Measurements from ENCODE around the gene ZFP36L2.

The ZFP36L2 gene

DNA sequence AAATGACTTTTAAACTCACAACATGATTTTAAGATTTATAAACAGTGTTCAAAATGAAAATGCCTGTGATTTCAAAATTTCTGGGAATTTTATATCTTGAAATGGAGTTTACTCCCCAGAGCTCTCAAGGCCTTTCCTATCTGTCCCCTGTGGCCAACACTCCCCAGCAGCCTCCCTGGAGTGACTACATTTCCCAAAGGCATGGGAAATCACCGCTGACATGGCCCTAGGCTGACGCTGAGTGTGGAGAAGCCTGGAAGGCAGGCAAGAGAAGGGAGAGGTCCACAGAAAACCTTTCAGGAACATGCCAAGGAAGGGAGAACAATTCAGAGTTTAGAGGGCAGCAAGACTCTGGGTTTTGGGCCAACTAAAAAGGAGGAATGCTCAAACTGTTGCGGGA is 20.2 kb upstream of the ZFP36L2 start:
- Histone ChIP-seq H3K4me3 (ENCODE audit: low read depth, low read length) (no peak overlapping the region), H3K36me3 (ENCODE audit: control insufficient read depth in 2 of 2, insufficient read depth in 1 of 2, low read length in 2 of 2) (no peaks in the 10 kb centered on the region; a peak in 1 of 3 replicates), H3K27ac (ENCODE audit: extremely low read depth, low read depth, low read length) (no peak overlapping the region), H3K4me1 (ENCODE audit: control insufficient read depth, insufficient read depth, low read length) (no peaks in the 10 kb centered on the region), H3K9me3 (ENCODE audit: control insufficient read depth, insufficient read depth, low read depth, low read length) (no peaks in the 10 kb centered on the region)
- TF ChIP-seq ZNF544 (tag by site-specific recombination; IDR thresholded peaks at IDR 0.05), result no peak
- no peak for TF ChIP-seq ZNF473 (tag by site-specific recombination; IDR thresholded peaks at IDR 0.05)
- no peak for TF ChIP-seq CTCF (tag by site-specific recombination; IDR thresholded peaks at IDR 0.05)
- no peak for TF ChIP-seq SP2 (tag by site-specific recombination; IDR thresholded peaks at IDR 0.05)
- no peak for TF ChIP-seq REPIN1 (tag by site-specific recombination; IDR thresholded peaks at IDR 0.05; ENCODE audit: low read depth)
- ChIA-PET POLR2A (no interaction called here), CTCF (interaction anchor here (0.5 kb wide), 1 partner anchor 25 kb away, joined by 5 read pairs; no protein-coding TSS in a partner anchor)

GRCh38 chr2:43241558-43241957 is 15.2 kb upstream of the ZFP36L2 start:
- H3K4me3 ChIP-seq (ENCODE audit: low read depth, low read length), result no peak overlapping the region
- H3K27ac ChIP-seq (ENCODE audit: extremely low read depth, low read depth, low read length), result no peak overlapping the region
- H3K4me1 ChIP-seq (ENCODE audit: control insufficient read depth, insufficient read depth, low read length), result no peaks in the 10 kb centered on the region
- ChIA-PET CTCF (interaction anchor here (0.7 to 2.0 kb wide), 3 partner anchors 12 to 314 kb away, joined by 3 to 8 read pairs (median 4); no protein-coding TSS in a partner anchor), POLR2A (no interaction called here)
- no peaks in the 10 kb centered on the region for H3K9me3 ChIP-seq (ENCODE audit: control insufficient read depth, insufficient read depth, low read depth, low read length)
- H3K36me3 ChIP-seq (ENCODE audit: control insufficient read depth in 2 of 2, insufficient read depth in 1 of 2, low read length in 2 of 2), result no peaks in the 10 kb centered on the region
- TF ChIP-seq ZNF544 (tag by site-specific recombination; IDR thresholded peaks at IDR 0.05) (no peak), PRDM1 (tag by site-specific recombination; IDR thresholded peaks at IDR 0.05) (no peak), ZNF626 (tag by site-specific recombination; IDR thresholded peaks at IDR 0.05) (no peak), ZNF449 (tag by site-specific recombination; IDR thresholded peaks at IDR 0.05) (no peak), ZNF354C (tag by site-specific recombination; IDR thresholded peaks at IDR 0.05; ENCODE audit: borderline replicate concordance, low read depth) (no peak), ZNF792 (tag by site-specific recombination; IDR thresholded peaks at IDR 0.05) (no peak), PATZ1 (tag by site-specific recombination; IDR thresholded peaks at IDR 0.05) (no peak), ZBTB17 (tag by site-specific recombination; IDR thresholded peaks at IDR 0.05) (no peak), ZNF202 (tag by site-specific recombination; IDR thresholded peaks at IDR 0.05; ENCODE audit: borderline replicate concordance) (no peak), PRDM10 (tag by site-specific recombination; IDR thresholded peaks at IDR 0.05) (no peak), ZFP37 (tag by site-specific recombination; IDR thresholded peaks at IDR 0.05) (no peak), ZNF248 (tag by site-specific recombination; IDR thresholded peaks at IDR 0.05) (no peak)
- TF ChIP-seq, protein P1, sequence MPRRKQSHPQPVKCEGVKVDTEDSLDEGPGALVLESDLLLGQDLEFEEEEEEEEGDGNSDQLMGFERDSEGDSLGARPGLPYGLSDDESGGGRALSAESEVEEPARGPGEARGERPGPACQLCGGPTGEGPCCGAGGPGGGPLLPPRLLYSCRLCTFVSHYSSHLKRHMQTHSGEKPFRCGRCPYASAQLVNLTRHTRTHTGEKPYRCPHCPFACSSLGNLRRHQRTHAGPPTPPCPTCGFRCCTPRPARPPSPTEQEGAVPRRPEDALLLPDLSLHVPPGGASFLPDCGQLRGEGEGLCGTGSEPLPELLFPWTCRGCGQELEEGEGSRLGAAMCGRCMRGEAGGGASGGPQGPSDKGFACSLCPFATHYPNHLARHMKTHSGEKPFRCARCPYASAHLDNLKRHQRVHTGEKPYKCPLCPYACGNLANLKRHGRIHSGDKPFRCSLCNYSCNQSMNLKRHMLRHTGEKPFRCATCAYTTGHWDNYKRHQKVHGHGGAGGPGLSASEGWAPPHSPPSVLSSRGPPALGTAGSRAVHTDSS (tag by site-specific recombination; IDR thresholded peaks at IDR 0.05), result no peak
- TF ChIP-seq, protein P2, sequence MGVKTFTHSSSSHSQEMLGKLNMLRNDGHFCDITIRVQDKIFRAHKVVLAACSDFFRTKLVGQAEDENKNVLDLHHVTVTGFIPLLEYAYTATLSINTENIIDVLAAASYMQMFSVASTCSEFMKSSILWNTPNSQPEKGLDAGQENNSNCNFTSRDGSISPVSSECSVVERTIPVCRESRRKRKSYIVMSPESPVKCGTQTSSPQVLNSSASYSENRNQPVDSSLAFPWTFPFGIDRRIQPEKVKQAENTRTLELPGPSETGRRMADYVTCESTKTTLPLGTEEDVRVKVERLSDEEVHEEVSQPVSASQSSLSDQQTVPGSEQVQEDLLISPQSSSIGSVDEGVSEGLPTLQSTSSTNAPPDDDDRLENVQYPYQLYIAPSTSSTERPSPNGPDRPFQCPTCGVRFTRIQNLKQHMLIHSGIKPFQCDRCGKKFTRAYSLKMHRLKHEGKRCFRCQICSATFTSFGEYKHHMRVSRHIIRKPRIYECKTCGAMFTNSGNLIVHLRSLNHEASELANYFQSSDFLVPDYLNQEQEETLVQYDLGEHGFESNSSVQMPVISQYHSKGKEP (tag by site-specific recombination; IDR thresholded peaks at IDR 0.05), result no peak
- TF ChIP-seq, protein P3, sequence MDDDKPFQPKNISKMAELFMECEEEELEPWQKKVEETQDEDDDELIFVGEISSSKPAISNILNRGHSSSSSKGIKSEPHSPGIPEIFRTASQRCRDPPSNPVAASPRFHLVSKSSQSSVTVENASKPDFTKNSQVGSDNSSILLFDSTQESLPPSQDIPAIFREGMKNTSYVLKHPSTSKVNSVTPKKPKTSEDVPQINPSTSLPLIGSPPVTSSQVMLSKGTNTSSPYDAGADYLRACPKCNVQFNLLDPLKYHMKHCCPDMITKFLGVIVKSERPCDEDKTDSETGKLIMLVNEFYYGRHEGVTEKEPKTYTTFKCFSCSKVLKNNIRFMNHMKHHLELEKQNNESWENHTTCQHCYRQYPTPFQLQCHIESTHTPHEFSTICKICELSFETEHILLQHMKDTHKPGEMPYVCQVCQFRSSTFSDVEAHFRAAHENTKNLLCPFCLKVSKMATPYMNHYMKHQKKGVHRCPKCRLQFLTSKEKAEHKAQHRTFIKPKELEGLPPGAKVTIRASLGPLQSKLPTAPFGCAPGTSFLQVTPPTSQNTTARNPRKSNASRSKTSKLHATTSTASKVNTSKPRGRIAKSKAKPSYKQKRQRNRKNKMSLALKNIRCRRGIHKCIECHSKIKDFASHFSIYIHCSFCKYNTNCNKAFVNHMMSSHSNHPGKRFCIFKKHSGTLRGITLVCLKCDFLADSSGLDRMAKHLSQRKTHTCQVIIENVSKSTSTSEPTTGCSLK (tag by site-specific recombination; IDR thresholded peaks at IDR 0.05), result no peak
